T-cell (primary cell): ENCODE measurements around the gene UFSP2. TPM values are rescaled to one million over a fixed set of nuclear protein-coding genes. Genes with fewer than 3 reads are reported as not detected.

Experiments
- ATAC-seq, 4 experiments: fragments of 200-7000 bp in 3 of 4; fragments of 150-1000 bp in 1 of 4; cut with Tn5 transposase; replicated peaks in 1 of 4; 1 replicate in 3 of 4; 2 replicates in 1 of 4; pipeline ENCODE4 v1.10.0; 2021; ENCODE audit warnings: moderate library complexity in 3 of 4, mild to moderate bottlenecking in 2 of 4, moderate number of reproducible peaks in 1 of 4
- CTCF ChIA-PET, 2 donors: fragments of 300-600 bp; sonication (Branson Sonifier 250); formaldehyde crosslinking; loops; one replicate each; lab custom pipeline; 2022; ENCODE audit warnings: antibody characterized with exemption in 2 of 2; lab: Charles Lee
- POLR2A ChIA-PET, 2 donors: fragments of 300-600 bp; sonication (Branson Sonifier 250); formaldehyde crosslinking; loops; one replicate each; lab custom pipeline; 2022; ENCODE audit warnings: antibody characterized with exemption in 2 of 2; lab: Charles Lee
- DNase-seq, 35 experiments: peaks; one replicate each; pipeline versions ENCODE4 v3.0.0 to v3.0.0-alpha.2; 2013 to 2023
- H3K27ac ChIP-seq: one replicate; pipeline ENCODE4 v1.5.1; 2013; ENCODE audit warnings: low read length
- H3K27me3 ChIP-seq, 2 experiments: replicated peaks in 1 of 2; 1 replicate in 1 of 2; 2 replicates in 1 of 2; pipeline versions ENCODE4 v1.6.1 to v1.7.0; 2013; ENCODE audit warnings: low read length in 1 of 2, mixed read lengths in 1 of 2; ENCODE audit not compliant: control insufficient read depth in 2 of 2, insufficient read depth in 2 of 2; ENCODE audit errors: extremely low read depth in 1 of 2
- H3K36me3 ChIP-seq, 2 donors: 1 replicate in 1 of 2; 2 replicates in 1 of 2; pipeline versions ENCODE4 v1.6.1 to v1.7.0; 2013; ENCODE audit warnings: low read length in 1 of 2; ENCODE audit not compliant: control insufficient read depth in 2 of 2, insufficient read depth in 1 of 2; ENCODE audit errors: extremely low read depth in 1 of 2
- H3K4me1 ChIP-seq, 2 experiments: 1 replicate in 1 of 2; 2 replicates in 1 of 2; pipeline versions ENCODE4 v1.6.1 to v1.7.0; 2013; ENCODE audit warnings: low read length in 2 of 2, mixed read lengths in 1 of 2; ENCODE audit not compliant: insufficient read depth in 2 of 2, control insufficient read depth in 1 of 2; ENCODE audit errors: extremely low read depth in 1 of 2
- H3K4me3 ChIP-seq, 2 donors: 1 replicate in 1 of 2; 2 replicates in 1 of 2; pipeline versions ENCODE4 v1.5.1 to v1.7.0; 2013; ENCODE audit warnings: mild to moderate bottlenecking in 2 of 2, low read length in 1 of 2, moderate library complexity in 1 of 2; ENCODE audit not compliant: control insufficient read depth in 1 of 2; ENCODE audit errors: extremely low read depth in 1 of 2
- H3K9me3 ChIP-seq: 2 replicates; pipeline ENCODE4 v1.7.0; 2013
- H3K27ac Mint-ChIP-seq, 2 donors: one replicate each; pipeline ENCODE4 v1.8.0; 2020 to 2021; ENCODE audit warnings: mild to moderate bottlenecking in 2 of 2, mixed read lengths in 2 of 2
- H3K27me3 Mint-ChIP-seq, 2 donors: one replicate each; pipeline ENCODE4 v1.8.0; 2021 to 2022; ENCODE audit warnings: mixed read lengths in 2 of 2
- H3K36me3 Mint-ChIP-seq: one replicate; pipeline ENCODE4 v1.8.0; 2021; ENCODE audit warnings: mixed read lengths
- H3K4me1 Mint-ChIP-seq, 3 donors: one replicate each; pipeline ENCODE4 v1.8.0; 2020 to 2022; ENCODE audit warnings: mixed read lengths in 3 of 3, mild to moderate bottlenecking in 1 of 3
- H3K4me3 Mint-ChIP-seq, 3 donors: one replicate each; pipeline ENCODE4 v1.8.0; 2020 to 2022; ENCODE audit warnings: mild to moderate bottlenecking in 3 of 3, mixed read lengths in 3 of 3, moderate library complexity in 3 of 3
- H3K9me3 Mint-ChIP-seq, 3 donors: one replicate each; pipeline ENCODE4 v1.8.0; 2020 to 2022; ENCODE audit warnings: mixed read lengths in 3 of 3
- WGBS: methylation state at CpG from one replicate; pipeline ENCODE4 v1.1.5; 2013; ENCODE audit warnings: missing lambda C conversion rate; ENCODE audit not compliant: insufficient coverage; 5-methylcytosine and 5-hydroxymethylcytosine counted together
- total RNA-seq, 35 experiments: library from RNA in 6 of 35; stranded (reverse) in 6 of 35; fragments of 120-200 nt in 1 of 35; gene quantifications; one replicate each; pipeline versions ENCODE4 v1.2.1 to v1.2.4 and lab custom pipeline; 2013 to 2026

UFSP2 gene
- total RNA-seq, 5 donors from 2014 or later (not counting 1 experiment from before 2014, with no cell fraction given): 13.9 to 30.1 (median 20.3) TPM

DNA sequence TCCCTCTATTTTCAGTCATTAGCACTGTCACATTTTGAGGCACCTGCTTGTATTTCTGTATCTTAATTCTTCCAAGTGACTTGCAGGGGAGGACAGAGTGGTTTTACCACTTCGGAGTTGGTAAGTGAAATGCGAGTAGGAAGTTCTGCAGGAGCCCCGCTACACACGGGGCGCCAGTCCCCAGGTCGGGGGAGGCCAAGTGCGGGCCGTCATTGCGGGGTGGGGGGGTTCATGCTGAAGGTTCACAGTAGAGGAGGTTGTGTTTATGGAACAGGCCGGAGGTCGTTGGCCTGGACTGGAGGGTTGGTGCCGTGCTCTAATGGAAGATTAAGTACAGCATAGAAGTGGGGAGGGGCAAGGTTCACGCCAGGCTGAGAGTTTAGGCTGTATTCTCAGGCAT lies 74.1 kb downstream of the UFSP2 start:
- Mint-ChIP-seq H3K9me3 (no peaks in the 10 kb centered on the region), H3K36me3 (peaks cover 75% of the 10 kb centered on the region), H3K27me3 (no peaks in the 10 kb centered on the region), H3K27ac (no peak overlapping the region), H3K4me3 (no peak overlapping the region), H3K4me1 (peaks cover 0 to 5% (median 0%) of the 10 kb centered on the region in 3 donors)
- Histone ChIP-seq H3K4me1 (no peaks in the 10 kb centered on the region), H3K27ac (no peak overlapping the region), H3K9me3 (no peaks in the 10 kb centered on the region), H3K36me3 (peaks cover 0 to 27% of the 10 kb centered on the region in 2 donors), H3K4me3 (no peak overlapping the region), H3K27me3 (no peaks in the 10 kb centered on the region)
- ChIA-PET CTCF (no interaction called here), POLR2A (no interaction called here)
- 95% methylated on average over 12 of the region's 13 CpGs for WGBS
- ATAC-seq (no peak), DNase-seq (no peak)

Other genes starting within 250 kb of the UFSP2 start
- gene CFAP97, start 222.0 kb downstream of the UFSP2 start, total RNA-seq: 10 to 100 TPM; 29.8 to 35.3 (median 31.8) TPM
- 10 to 100 TPM; 14.0 to 19.3 (median 16.4) TPM for gene SNX25, start 216.4 kb downstream of the UFSP2 start, total RNA-seq
- gene LRP2BP, start 30.0 kb downstream of the UFSP2 start, total RNA-seq: 1 to 10 TPM in 2 of 5 donors, under 1 TPM in 3; 0.51 to 2.9 (median 0.89) TPM
- gene ANKRD37, start 29.1 kb downstream of the UFSP2 start, total RNA-seq: 10 to 100 TPM in 2 of 5 donors, 1 to 10 TPM in 3; 5.5 to 16.0 (median 7.9) TPM
- under 1 TPM; 0.35 to 0.77 (median 0.47) TPM for gene CCDC110, start 45.8 kb upstream of the UFSP2 start, total RNA-seq
- under 1 TPM in 3 of 5 donors, not detected in 2; 0.23 to 0.63 (median 0.63) TPM for gene PDLIM3, start 109.5 kb upstream of the UFSP2 start, total RNA-seq